HG03097 (cell line): Measurements from ENCODE around the gene RAPGEF1.

Experiments used
- ATAC-seq: cut with Tn5 transposase; IDR thresholded peaks from one replicate; pipeline ENCODE4 v1.9.1; 2021; ENCODE audit not compliant: unreplicated experiment, low FRiP score

RAPGEF1 gene

GRCh38 chr9:131614340-131614915 is 125.4 kb downstream of the RAPGEF1 start:
- no peak for ATAC-seq

- ATAC-seq: no peak
Measured at GRCh38 chr9:131613921-131614320, 126.0 kb downstream of the RAPGEF1 start.

- no peak for ATAC-seq
Measured at GRCh38 chr9:131612851-131613250, 127.0 kb downstream of the RAPGEF1 start.

GRCh38 chr9:131611586-131612315 is 128.1 kb downstream of the RAPGEF1 start:
- no peak for ATAC-seq

GRCh38 chr9:131610231-131610761 is 129.6 kb downstream of the RAPGEF1 start:
- ATAC-seq: no peak

GRCh38 chr9:131609099-131609830 is 130.6 kb downstream of the RAPGEF1 start:
- ATAC-seq: no peak

- no peak for ATAC-seq
Measured at GRCh38 chr9:131608493-131609037, 131.3 kb downstream of the RAPGEF1 start.

- ATAC-seq: no peak
Measured at GRCh38 chr9:131607591-131607990, 132.3 kb downstream of the RAPGEF1 start.

- ATAC-seq: no peak
Measured at GRCh38 chr9:131606896-131607567, 132.8 kb downstream of the RAPGEF1 start.

GRCh38 chr9:131605770-131606590 is 133.9 kb downstream of the RAPGEF1 start:
- no peak for ATAC-seq

GRCh38 chr9:131603711-131604439 is 136.0 kb downstream of the RAPGEF1 start:
- no peak for ATAC-seq

- ATAC-seq: no peak
Measured at GRCh38 chr9:131603199-131603598, 136.7 kb downstream of the RAPGEF1 start.

- ATAC-seq: no peak
Measured at GRCh38 chr9:131601683-131602181, 138.1 kb downstream of the RAPGEF1 start.

GRCh38 chr9:131598121-131598520 is 141.8 kb downstream of the RAPGEF1 start:
- no peak for ATAC-seq

GRCh38 chr9:131597246-131597645 is 142.6 kb downstream of the RAPGEF1 start:
- no peak for ATAC-seq

GRCh38 chr9:131596430-131596743 is 143.5 kb downstream of the RAPGEF1 start:
- ATAC-seq: no peak

GRCh38 chr9:131595696-131596429 is 144.0 kb downstream of the RAPGEF1 start:
- no peak for ATAC-seq

GRCh38 chr9:131594906-131595665 is 144.8 kb downstream of the RAPGEF1 start:
- ATAC-seq: no peak
